GM13976 (cell line): ENCODE measurements around the gene MAGEA3.
"Not testable (repeated sequence)": the region's sequence is repeated elsewhere in the genome, so short reads cannot be mapped to it uniquely, and the experiment has no call there.

Source experiments
- DNase-seq: peaks from one replicate; pipeline ENCODE4 v3.0.0; 2012; ENCODE audit warnings: low spot score
- CTCF ChIP-seq: IDR thresholded peaks from 2 replicates; pipeline ENCODE4 v1.5.1; 2012; ENCODE audit warnings: borderline replicate concordance, mild to moderate bottlenecking; ENCODE audit not compliant: insufficient read depth; ENCODE audit errors: extremely low read depth, missing control alignments, control extremely low read depth
- in situ Hi-C: fragments of 300-500 bp; cut with MboI; formaldehyde crosslinking; loops from one replicate; pipeline ENCODE4 v1.12.0; 2022; ENCODE audit warnings: low sequenced_read_pairs, mixed read lengths, inconsistent platforms; ENCODE audit not compliant: unreplicated experiment

MAGEA3 gene

DNA sequence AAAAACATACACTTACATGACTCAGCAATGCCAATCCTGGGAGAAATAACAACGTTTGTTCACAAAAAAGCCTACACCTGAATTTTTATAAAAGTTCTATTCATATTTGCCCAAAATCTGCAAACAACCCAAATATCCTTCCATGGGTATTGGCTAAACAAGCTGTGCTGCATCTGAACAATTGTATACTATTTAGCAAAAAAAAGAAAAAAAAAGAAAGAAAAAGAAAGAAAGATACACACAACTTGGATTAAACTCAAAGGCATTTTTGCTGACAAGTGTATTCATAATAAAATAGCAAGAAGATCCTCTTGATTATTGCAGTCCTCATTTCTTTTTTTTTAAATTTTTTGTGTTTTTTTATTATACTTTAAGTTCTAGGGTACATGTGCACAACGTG is 24.5 kb upstream of the MAGEA3 start:
- no peak for DNase-seq
- in situ Hi-C loops = no loop called here
- TF ChIP-seq CTCF = no peak

DNA sequence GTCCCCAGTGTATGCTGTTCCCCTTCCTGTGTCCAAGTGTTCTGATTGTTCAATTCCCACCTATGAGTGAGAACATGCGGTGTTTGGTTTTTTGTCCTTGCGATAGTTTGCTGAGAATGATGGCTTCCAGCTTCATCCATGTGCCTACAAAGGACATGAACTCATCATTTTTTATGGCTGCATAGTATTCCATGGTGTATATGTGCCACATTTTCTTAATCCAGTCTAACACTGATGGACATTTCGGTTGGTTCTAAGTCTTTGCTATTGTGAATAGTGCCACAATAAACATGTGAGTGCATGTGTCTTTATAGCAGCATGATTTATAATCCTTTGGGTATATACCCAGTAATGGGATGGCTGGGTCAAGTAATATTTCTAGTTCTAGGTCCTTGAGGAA is 23.9 kb upstream of the MAGEA3 start:
- in situ Hi-C loops, DNase-seq: not testable (repeated sequence)

GRCh38 chrX:152681012-152681411 is 17.6 kb upstream of the MAGEA3 start:
- DNase-seq, in situ Hi-C loops: not testable (repeated sequence)

DNA sequence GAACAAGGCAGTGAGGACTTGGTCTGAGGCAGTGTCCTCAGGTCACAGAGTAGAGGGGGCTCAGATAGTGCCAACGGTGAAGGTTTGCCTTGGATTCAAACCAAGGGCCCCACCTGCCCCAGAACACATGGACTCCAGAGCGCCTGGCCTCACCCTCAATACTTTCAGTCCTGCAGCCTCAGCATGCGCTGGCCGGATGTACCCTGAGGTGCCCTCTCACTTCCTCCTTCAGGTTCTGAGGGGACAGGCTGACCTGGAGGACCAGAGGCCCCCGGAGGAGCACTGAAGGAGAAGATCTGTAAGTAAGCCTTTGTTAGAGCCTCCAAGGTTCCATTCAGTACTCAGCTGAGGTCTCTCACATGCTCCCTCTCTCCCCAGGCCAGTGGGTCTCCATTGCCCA is 1.8 kb downstream of the MAGEA3 start:
- in situ Hi-C loops, DNase-seq: not testable (repeated sequence)

DNA sequence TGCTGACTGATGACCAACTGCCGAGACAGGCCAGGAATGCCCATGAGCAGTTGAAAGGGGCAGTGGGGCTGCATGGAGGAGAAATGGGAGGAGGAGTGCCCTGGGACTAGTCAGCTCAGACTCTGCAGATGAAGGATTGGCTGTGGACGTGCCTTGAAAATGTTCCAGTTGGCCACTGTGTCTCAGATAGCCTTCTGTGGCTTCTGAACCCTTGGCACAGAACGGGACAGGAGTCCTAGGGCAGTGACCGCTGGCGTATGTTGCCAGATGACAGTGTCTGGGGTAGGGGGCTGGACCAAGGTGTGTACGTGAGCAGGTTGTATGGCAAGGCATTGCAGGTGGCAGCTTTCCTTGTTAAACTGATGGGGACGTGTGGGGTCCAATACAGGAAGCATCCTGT is 7.9 kb downstream of the MAGEA3 start:
- in situ Hi-C loops, DNase-seq: not testable (repeated sequence)

DNA sequence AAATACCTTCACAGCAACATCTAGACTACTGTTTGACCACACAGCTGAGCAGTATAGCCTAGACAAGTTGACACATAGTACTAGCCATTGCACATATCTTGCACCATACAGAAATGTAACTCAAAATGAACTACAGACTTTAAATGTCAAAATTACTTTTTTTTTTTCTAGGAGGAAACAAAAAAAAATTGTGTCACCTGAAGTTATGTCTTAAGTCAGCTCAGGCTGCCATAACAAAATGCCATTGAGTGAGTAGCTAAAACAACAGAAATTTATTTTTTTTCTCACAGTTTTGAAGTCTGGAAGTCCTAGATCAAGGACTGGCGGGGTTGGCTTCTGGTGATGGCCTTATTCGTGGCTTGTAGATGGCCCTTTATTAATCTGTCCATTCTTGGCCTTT is 10.6 kb downstream of the MAGEA3 start, which contains the start of gene CSAG2:
TSS of gene CSAG2 (minus strand) at position 101 of the 400 bp plus-strand sequence. CDS start 161 bp downstream, outside the sequence.
- DNase-seq, in situ Hi-C loops: not testable (repeated sequence)

- DNase-seq, in situ Hi-C loops: not testable (repeated sequence)
These were observed 14.6 kb downstream of the MAGEA3 start for GRCh38 chrX:152713195-152713594.

GRCh38 chrX:152713815-152714787 is 15.5 kb downstream of the MAGEA3 start, which contains the start of gene MAGEA2B:
MAGEA2B (plus strand) TSS chrX:152714628; CDS start chrX:152717107, 2,479 bp downstream.
- DNase-seq, in situ Hi-C loops: not testable (repeated sequence)

GRCh38 chrX:152725409-152725808 is 26.8 kb downstream of the MAGEA3 start:
- in situ Hi-C loops = no loop called here
- TF ChIP-seq CTCF = no peak
- no peak for DNase-seq

- no peak for DNase-seq
- in situ Hi-C loops = no loop called here
- no peak for TF ChIP-seq CTCF
These were observed 34.8 kb downstream of the MAGEA3 start, which contains the start of the genes CSAG1 and MAGEA12 for GRCh38 chrX:152733261-152733975. CSAG1 (minus strand) TSS chrX:152733721; CDS start chrX:152732460, 1,261 bp downstream. MAGEA12 (plus strand) TSS chrX:152733757; CDS start chrX:152736162, 2,405 bp downstream.

GRCh38 chrX:152734143-152734858 is 35.7 kb downstream of the MAGEA3 start:
- DNase-seq, in situ Hi-C loops: not testable (repeated sequence)
